Adipocyte (in vitro differentiated cells): Measurements from ENCODE around the gene GNGT1.

Source experiments
- DNase-seq: peaks from one replicate; pipeline ENCODE4 v3.0.0-alpha.2; 2015; ENCODE audit warnings: low read depth
- H3K27me3 ChIP-seq: replicated peaks from 2 replicates; pipeline ENCODE4 v1.7.0; 2013; ENCODE audit warnings: mild to moderate bottlenecking, low read length, moderate library complexity; ENCODE audit not compliant: control insufficient read depth, insufficient read depth
- H3K36me3 ChIP-seq: 2 replicates; pipeline ENCODE4 v1.7.0; 2013; ENCODE audit warnings: low read length, mild to moderate bottlenecking, moderate library complexity; ENCODE audit not compliant: control insufficient read depth, insufficient read depth, severe bottlenecking
- H3K4me1 ChIP-seq: 2 replicates; pipeline ENCODE4 v1.7.0; 2013; ENCODE audit warnings: mild to moderate bottlenecking, low read length, moderate library complexity; ENCODE audit not compliant: control insufficient read depth, insufficient read depth
- H3K4me3 ChIP-seq: 2 replicates; pipeline ENCODE4 v1.7.0; 2013; ENCODE audit warnings: mild to moderate bottlenecking, low read length, moderate library complexity
- H3K9ac ChIP-seq: 2 replicates; pipeline ENCODE4 v1.7.0; 2013; ENCODE audit warnings: mild to moderate bottlenecking, low read length, moderate library complexity
- H3K9me3 ChIP-seq: 2 replicates; pipeline ENCODE4 v1.7.0; 2013; ENCODE audit warnings: mild to moderate bottlenecking, low read length, moderate library complexity; ENCODE audit not compliant: control insufficient read depth

GNGT1 gene

GRCh38 chr7:93921607-93922566 lies 15.5 kb downstream of the GNGT1 start, which contains the start of gene GNG11:
GNG11 (plus strand) TSS chr7:93921735; CDS start chr7:93922138, 403 bp downstream.
- peak within 1 kb of the TSS; percentile 96 for H3K9ac ChIP-seq
- H3K36me3 ChIP-seq: peaks cover 11% of the 10 kb centered on the region
- peaks cover 22% of the 10 kb centered on the region for H3K4me1 ChIP-seq
- H3K4me3 ChIP-seq: peak within 1 kb of the TSS; percentile 93
- DNase-seq: peak; percentile 88
- no peaks in the 10 kb centered on the region for H3K9me3 ChIP-seq
- H3K27me3 ChIP-seq: no peaks in the 10 kb centered on the region

GRCh38 chr7:93923296-93923695 lies 16.9 kb downstream of the GNGT1 start:
- peaks cover 14% of the 10 kb centered on the region for H3K36me3 ChIP-seq
- H3K4me3 ChIP-seq: peak overlapping the region; percentile 93
- no peaks in the 10 kb centered on the region for H3K9me3 ChIP-seq
- H3K27me3 ChIP-seq: no peaks in the 10 kb centered on the region
- peak; percentile 8 for DNase-seq
- peaks cover 22% of the 10 kb centered on the region for H3K4me1 ChIP-seq
- H3K9ac ChIP-seq: peak overlapping the region; percentile 96

- peak; percentile 28 for DNase-seq
- Histone ChIP-seq H3K27me3 (no peaks in the 10 kb centered on the region), H3K36me3 (peaks cover 14% of the 10 kb centered on the region), H3K9ac (peak overlapping the region; percentile 96), H3K4me3 (peak overlapping the region; percentile 93), H3K4me1 (peaks cover 22% of the 10 kb centered on the region), H3K9me3 (no peaks in the 10 kb centered on the region)
Observed at GRCh38 chr7:93923942-93924341, 17.6 kb downstream of the GNGT1 start.

- Histone ChIP-seq H3K9me3 (no peaks in the 10 kb centered on the region), H3K27me3 (no peaks in the 10 kb centered on the region), H3K4me3 (no peak overlapping the region), H3K36me3 (peaks cover 14% of the 10 kb centered on the region), H3K4me1 (peaks cover 9% of the 10 kb centered on the region), H3K9ac (no peak overlapping the region)
- DNase-seq: no peak
Observed at GRCh38 chr7:93926800-93927199, 20.4 kb downstream of the GNGT1 start.

- Histone ChIP-seq H3K9me3 (no peaks in the 10 kb centered on the region), H3K27me3 (no peaks in the 10 kb centered on the region), H3K9ac (no peak overlapping the region), H3K4me3 (no peak overlapping the region), H3K36me3 (peaks cover 14% of the 10 kb centered on the region), H3K4me1 (peaks cover 9% of the 10 kb centered on the region)
- no peak for DNase-seq
Observed at GRCh38 chr7:93927585-93927984, 21.2 kb downstream of the GNGT1 start.

GRCh38 chr7:93931655-93932054 lies 25.3 kb downstream of the GNGT1 start:
- no peak for DNase-seq
- Histone ChIP-seq H3K4me3 (no peak overlapping the region), H3K9ac (no peak overlapping the region), H3K36me3 (peaks cover 5% of the 10 kb centered on the region), H3K27me3 (no peaks in the 10 kb centered on the region), H3K4me1 (no peaks in the 10 kb centered on the region), H3K9me3 (no peaks in the 10 kb centered on the region)

GRCh38 chr7:93933156-93933555 lies 26.8 kb downstream of the GNGT1 start:
- no peak for DNase-seq
- no peak overlapping the region for H3K9ac ChIP-seq
- H3K4me1 ChIP-seq: no peaks in the 10 kb centered on the region
- H3K9me3 ChIP-seq: no peaks in the 10 kb centered on the region
- no peaks in the 10 kb centered on the region for H3K27me3 ChIP-seq
- H3K4me3 ChIP-seq: no peak overlapping the region
- no peaks in the 10 kb centered on the region for H3K36me3 ChIP-seq

- no peak overlapping the region for H3K9ac ChIP-seq
- no peaks in the 10 kb centered on the region for H3K27me3 ChIP-seq
- H3K4me1 ChIP-seq: no peaks in the 10 kb centered on the region
- no peaks in the 10 kb centered on the region for H3K36me3 ChIP-seq
- peak; percentile 23 for DNase-seq
- H3K9me3 ChIP-seq: no peaks in the 10 kb centered on the region
- no peak overlapping the region for H3K4me3 ChIP-seq
Observed at GRCh38 chr7:93935102-93935501, 28.7 kb downstream of the GNGT1 start.

GRCh38 chr7:93937818-93938217 lies 31.5 kb downstream of the GNGT1 start:
- no peak overlapping the region for H3K4me3 ChIP-seq
- no peaks in the 10 kb centered on the region for H3K27me3 ChIP-seq
- no peak for DNase-seq
- no peaks in the 10 kb centered on the region for H3K4me1 ChIP-seq
- H3K9ac ChIP-seq: no peak overlapping the region
- no peaks in the 10 kb centered on the region for H3K36me3 ChIP-seq
- H3K9me3 ChIP-seq: no peaks in the 10 kb centered on the region

GRCh38 chr7:93938293-93938692 lies 31.9 kb downstream of the GNGT1 start:
- H3K9ac ChIP-seq: no peak overlapping the region
- H3K27me3 ChIP-seq: no peaks in the 10 kb centered on the region
- DNase-seq: no peak
- H3K36me3 ChIP-seq: no peaks in the 10 kb centered on the region
- no peaks in the 10 kb centered on the region for H3K9me3 ChIP-seq
- no peak overlapping the region for H3K4me3 ChIP-seq
- no peaks in the 10 kb centered on the region for H3K4me1 ChIP-seq

GRCh38 chr7:93941945-93942344 lies 35.6 kb downstream of the GNGT1 start:
- DNase-seq: no peak
- Histone ChIP-seq H3K9ac (no peak overlapping the region), H3K27me3 (no peaks in the 10 kb centered on the region), H3K4me1 (no peaks in the 10 kb centered on the region), H3K36me3 (no peaks in the 10 kb centered on the region), H3K4me3 (no peak overlapping the region), H3K9me3 (no peaks in the 10 kb centered on the region)
